Activated CD4-positive, alpha-beta T cell treated with anti-CD3 and anti-CD28 coated beads, Interleukin-10, Interleukin-2, amounts not matched to agents 100 ng/mL and 50 ng/mL, durations not matched to agents 16 hours and 8 hours (primary cell): ENCODE data around the gene ETV3L.
"Not testable (repeated sequence)": the region's sequence is repeated elsewhere in the genome, so short reads cannot be mapped to it uniquely, and the experiment has no call there.

Source experiments
- DNase-seq: peaks from one replicate; pipeline ENCODE4 v3.0.0-alpha.2; 2020

The ETV3L gene

DNA sequence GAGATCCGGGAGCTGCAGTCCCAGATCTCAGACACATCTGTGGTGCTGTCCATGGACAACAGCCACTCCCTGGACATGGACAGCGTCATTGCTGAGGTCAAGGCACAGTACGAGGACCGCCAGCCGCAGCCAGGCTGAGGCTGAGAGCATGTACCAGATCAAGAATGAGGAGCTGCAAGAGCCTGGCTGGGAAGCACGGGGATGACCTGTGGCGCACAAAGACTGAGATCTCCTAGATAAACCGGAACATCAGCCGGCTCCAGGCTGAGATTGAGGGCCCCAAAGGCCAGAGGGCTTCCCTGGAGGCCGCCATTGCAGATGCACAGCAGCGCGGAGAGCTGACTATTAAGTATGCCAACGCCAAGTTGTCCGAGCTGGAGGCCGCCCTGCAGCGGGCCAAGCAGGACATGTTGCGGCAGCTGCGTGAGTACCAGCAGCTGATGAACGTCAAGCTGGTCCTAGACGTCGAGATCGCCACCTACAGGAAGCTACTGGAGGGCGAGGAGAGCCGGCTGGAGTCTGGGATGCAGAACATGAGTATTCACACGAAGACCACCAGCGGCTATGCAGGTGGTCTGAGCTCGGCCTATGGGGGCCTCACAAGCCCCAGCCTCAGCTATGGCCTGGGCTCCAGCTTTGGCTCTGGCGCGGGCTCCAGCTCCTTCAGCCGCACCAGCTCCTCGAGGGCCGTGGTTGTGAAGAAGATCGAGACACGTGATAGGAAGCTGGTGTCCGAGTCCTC is 25.5 kb downstream of the ETV3L start:
- peak; percentile 38 for DNase-seq

DNA sequence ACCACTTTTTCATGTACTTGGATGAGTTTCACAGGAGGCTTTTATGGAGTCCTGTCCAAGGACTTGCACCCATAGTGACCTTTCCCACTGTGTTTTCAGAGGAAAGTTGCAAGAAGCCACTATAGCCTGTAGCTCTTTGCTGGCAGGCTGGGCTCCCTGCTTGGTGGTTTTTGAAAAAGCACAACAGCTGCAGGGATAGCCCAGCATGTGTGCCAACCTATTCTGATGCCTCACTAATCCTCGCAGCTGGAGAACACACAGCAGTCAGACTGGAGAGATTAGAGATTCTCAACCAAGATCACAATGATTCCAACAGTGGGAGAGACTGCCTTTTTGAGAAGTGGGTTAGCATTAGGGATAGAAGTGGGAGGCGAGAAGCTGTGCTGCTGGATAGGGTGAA is 30.0 kb downstream of the ETV3L start:
- DNase-seq, result no peak

DNA sequence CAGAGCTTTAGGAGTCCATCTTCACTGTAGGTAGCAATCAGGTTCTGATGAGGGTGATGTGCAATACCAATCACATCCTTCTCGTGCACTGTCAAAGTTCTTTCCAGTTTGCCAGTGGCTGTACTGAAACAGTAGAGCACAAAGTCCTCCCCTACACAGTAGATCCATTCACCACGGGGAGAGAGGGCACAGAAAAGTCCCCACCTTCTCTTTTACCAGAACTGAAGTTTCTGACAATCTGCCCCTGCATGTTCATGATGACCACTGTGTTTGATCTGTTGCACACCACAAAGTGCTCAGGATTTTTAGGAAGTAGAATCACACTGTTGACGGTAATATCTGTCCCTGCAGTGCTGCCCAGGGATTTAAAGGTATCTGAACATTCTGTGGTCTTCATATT is 40.4 kb downstream of the ETV3L start:
- not testable (repeated sequence) for DNase-seq

DNA sequence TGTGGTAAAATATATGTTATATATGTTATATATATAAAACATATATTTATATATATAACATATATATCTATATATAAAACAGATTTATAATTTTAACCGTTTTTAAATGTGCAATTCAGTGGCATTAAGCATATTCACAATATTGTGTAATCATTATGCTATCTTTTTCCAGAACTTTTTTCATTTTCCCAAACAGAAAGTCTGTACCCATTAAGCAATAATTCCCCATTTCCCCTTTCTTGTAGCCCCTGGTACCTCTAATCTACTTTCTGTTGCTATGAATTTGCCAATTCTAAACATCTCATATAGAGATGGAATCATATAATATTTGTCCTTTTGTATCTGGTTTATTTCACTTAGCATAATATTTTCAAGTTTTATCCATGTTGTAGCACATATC is 43.3 kb downstream of the ETV3L start:
- no peak for DNase-seq

DNA sequence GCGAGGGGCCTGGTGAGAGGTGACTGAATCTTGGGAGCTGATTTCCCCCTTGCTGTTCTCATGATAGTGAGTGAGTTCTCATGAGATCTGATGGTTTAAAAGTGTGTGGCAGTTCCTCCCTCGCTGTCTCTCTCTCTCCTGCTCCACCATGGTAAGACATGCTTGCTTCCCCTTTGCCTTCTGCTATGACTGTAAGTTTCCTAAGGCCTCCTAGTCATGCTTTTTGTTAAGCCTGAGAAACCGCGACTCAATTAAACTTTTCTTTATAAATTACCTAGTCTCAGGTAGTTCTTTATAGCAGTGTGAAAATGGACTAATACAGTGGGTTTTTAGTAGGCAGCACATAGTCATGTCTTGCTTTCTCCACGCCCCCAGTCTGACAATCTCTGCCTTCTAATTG is 43.9 kb downstream of the ETV3L start:
- not testable (repeated sequence) for DNase-seq

DNA sequence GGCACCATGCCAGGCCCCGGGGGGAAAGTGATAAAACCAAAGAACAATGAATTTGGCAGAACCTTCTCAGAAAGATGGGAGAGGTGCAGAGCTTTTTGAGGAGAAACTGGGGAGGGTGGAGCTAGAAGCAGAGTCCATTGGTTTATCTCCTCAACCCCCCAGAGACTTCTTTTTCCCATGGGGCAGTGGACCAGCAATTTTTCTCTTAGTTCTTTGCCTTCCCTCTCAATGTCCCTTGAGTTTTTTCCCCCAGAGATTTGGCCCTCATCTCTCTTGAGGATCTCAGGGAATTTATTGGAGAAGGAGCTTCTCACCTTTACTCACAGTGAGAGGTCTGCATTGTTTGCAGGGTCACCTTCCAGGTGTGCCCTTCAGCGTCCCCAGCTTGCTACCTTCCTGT is 48.8 kb downstream of the ETV3L start:
- DNase-seq, result no peak

DNA sequence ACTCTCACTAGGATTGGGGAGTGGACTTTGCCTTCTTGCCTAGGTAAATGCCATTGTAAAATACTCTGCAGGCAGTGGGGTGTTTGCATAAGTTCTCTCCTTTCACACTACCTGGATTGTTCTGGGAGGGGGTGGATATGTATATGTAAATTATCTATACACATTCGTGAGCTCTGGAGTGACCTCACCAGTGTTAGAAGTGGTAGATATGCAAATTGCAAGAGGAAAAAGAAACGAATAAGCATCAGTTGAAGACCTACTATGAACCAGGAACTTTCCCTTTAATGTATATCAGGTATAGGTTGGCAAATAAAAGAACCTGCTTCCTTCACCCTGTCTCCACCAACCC is 52.6 kb downstream of the ETV3L start:
- no peak for DNase-seq

DNA sequence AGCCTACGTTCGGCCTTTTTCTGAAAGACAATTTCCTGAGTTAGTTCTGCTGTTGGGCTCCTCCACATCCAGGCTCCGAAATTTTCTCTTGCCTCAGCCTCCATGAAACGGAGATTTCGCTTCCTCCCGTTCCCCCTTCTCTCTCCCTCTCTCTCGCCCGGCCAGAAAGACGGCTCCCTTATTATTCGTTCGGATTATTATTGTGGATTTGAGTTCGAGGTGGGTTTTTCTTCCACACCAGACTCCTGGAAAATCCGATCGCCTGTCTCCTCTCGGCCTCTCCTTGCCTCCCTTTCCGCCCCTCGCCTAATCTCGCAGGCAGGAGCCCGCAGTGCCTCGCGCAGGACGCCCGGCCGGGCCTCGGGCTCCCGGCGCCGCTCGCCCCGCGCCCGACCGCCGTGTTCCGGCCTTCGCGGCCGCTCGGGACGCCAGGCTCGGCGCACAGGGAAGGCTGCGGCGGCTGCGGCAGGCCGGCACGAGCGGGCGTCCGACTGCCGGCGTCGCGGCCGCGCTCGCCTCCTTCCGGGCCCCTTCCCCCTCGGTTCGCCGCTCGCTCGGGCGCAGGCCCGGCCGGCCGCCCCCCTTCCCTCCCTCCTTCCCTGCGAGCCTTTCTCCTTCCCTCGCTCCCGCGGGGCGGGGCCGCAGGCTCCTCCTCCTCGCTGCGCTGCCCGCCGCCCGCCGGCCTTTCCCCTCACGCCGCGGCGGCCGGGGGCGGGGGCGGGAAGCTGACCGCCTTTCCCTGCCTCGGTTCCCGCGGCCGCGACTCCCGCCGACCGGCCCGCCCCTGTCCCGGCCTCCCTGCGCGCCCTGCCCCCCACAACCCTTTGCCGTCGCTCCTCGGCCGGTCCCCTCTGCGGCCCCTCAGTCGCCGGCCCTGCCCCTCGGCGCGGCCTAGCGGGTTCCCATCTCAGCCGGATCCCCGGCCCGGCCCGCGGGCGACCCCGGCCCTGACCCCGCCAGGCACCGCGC is 54.1 kb downstream of the ETV3L start, which contains the start of gene ARHGEF11:
ARHGEF11 (minus strand) TSS at position 493 of the 969 bp plus-strand sequence. CDS start 1,412 bp downstream, outside the sequence.
- peak; percentile 40 for DNase-seq

DNA sequence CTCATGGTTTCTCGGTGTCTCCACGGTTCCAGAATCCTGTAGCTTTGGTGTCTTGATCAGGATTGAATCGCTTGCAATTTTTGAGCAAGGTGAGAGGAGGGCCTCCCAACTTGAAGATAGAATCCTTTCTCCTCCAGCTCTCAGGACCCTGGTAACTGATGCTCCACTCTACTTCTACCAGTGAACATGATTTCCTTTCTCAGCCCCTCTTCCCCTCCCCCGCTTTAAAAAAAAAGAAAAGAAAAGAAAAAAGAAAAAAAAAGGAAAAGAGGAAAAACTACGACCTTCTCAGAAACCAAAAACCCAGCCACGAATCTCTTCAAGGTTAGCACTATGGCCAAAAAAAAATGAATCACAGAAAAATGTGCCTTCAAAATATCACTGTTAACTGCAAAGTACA is 55.3 kb downstream of the ETV3L start:
- DNase-seq, result no peak

DNA sequence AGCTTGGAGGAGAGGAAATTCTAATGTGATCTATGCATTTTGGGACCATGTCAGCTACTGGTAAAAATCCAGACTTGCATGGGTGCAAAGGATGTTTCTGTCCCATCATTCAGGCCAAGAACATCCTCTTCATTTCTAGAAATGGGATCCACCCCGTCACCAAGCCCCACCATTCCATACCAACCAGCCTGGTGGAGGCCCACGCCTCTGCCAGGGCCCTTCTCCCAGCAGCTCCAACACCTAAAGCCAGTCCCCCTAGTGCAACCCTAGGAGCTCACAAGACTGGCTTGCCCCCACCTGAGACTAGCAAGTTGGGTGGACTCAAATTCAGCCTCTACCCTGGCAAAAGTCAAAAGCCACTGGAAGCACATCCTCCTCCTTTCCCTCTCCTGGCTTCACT is 55.9 kb downstream of the ETV3L start:
- no peak for DNase-seq

DNA sequence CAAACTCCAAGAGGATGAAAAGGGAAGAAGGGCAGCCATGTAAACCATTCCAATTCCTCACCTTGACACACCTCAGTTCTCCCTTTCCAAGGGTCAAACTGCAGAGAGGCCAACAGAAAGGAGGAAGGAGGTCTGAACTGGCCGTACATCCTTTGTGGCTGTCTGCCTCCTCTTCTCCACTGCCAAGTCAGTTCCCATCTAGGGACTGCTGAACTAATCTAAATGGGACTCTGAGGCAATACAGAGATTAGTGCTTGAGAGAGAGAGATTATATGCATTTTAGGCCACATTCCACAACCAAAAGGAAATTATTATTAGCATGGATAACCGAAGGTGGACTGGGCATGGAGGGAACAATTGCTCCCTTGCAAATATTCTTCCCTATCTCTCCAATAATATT is 56.8 kb downstream of the ETV3L start:
- no peak for DNase-seq
